22Rv1 (cell line): ENCODE data around the gene JMJD4.

Experiments used
- H3K27ac ChIP-seq: fragments of 450-650 bp; 2 replicates; pipeline ENCODE4 v1.5.1; 2017
- CTCF ChIP-seq: fragments of 450-650 bp; IDR thresholded peaks from 2 replicates; pipeline ENCODE4 v1.5.1; 2017; ENCODE audit warnings: mild to moderate bottlenecking
- ZFX ChIP-seq: fragments of 450-650 bp; IDR thresholded peaks from 2 replicates; pipeline ENCODE4 v1.6.1; 2017; ENCODE audit warnings: antibody characterized with exemption, borderline replicate concordance

JMJD4 gene

GRCh38 chr1:227777646-227778045, 42.5 kb upstream of the JMJD4 start:
- no peak overlapping the region for H3K27ac ChIP-seq
- TF ChIP-seq ZFX (no peak), CTCF (no peak)

DNA sequence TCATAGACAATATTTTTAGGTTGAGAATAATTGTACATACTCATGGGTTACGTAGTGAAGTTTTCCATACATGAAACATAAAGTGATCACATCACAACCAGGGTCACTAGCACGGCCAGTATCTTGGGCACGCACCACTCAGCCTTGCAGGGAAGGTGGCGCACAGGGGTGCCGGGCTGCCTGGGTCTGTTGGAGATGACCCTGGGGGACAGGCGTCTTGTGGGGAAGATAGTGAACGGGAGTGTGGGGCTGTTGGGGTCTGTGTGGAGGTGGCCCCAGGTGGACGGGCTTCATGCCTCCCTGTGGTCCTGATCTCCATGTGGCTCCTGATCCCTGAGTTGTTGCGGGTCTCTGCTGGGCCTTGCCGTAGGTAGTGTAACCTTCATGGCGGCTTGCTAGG, 42.1 kb upstream of the JMJD4 start:
- TF ChIP-seq ZFX (no peak), CTCF (no peak)
- no peak overlapping the region for H3K27ac ChIP-seq

DNA sequence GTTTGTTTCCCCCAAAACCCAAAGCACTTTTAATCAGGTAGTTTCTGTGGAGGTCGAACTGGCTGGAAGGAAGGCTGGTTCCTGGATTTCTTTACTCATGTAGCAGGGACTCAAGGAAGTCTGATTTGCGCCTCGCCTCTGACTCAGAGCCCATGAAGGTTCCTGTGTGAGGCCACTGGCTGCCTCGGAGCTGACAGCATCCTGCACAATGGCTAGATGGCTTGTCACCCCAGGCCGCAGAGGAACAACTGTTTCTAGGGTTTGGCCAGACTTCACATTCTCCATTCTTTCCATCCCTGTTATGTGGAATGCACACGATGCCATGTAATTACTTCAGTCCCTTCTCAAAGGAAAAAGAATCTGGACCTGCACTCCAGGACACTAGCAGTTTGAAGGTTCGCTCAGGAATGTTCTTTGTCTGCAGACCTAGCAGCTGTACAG, 41.2 kb upstream of the JMJD4 start:
- no peak for TF ChIP-seq ZFX
- TF ChIP-seq CTCF, result no peak
- H3K27ac ChIP-seq, result no peak overlapping the region

- TF ChIP-seq ZFX (no peak), CTCF (no peak)
- no peak overlapping the region for H3K27ac ChIP-seq
Measured at GRCh38 chr1:227775841-227776240, 40.7 kb upstream of the JMJD4 start.

- TF ChIP-seq CTCF, result no peak
- TF ChIP-seq ZFX, result no peak
- no peak overlapping the region for H3K27ac ChIP-seq
Measured at GRCh38 chr1:227774821-227775661, 39.9 kb upstream of the JMJD4 start.

GRCh38 chr1:227774051-227774731, 39.1 kb upstream of the JMJD4 start:
- no peak for TF ChIP-seq CTCF
- no peak for TF ChIP-seq ZFX
- H3K27ac ChIP-seq, result no peak overlapping the region

GRCh38 chr1:227773558-227773957, 38.5 kb upstream of the JMJD4 start:
- no peak for TF ChIP-seq CTCF
- TF ChIP-seq ZFX, result no peak
- H3K27ac ChIP-seq, result no peak overlapping the region
